H1 (cell line): ENCODE data around the gene OR5H6. TPM values are rescaled to one million over a fixed set of nuclear protein-coding genes. Genes with fewer than 3 reads are reported as not detected.

ENCODE experiments used
- CTBP2 ChIP-seq: IDR thresholded peaks from 2 replicates; pipeline ENCODE4 v1.7.0; 2011; ENCODE audit warnings: borderline replicate concordance, mild to moderate bottlenecking, moderate library complexity, mixed read lengths, low read length; ENCODE audit not compliant: insufficient read depth, insufficient read length
- GTF2F1 ChIP-seq: IDR thresholded peaks from 2 replicates; pipeline ENCODE4 v1.6.1; 2012; ENCODE audit warnings: low read depth, low read length, improper control_type of control experiment, borderline replicate concordance
- polyA plus RNA-seq, 7 experiments: library from polyadenylated mRNA; depleted of rRNA in 3 of 7; stranded (reverse) in 5 of 7; unstranded in 2 of 7; fragments of >200 nt in 5 of 7; fragments of 200-250 nt in 2 of 7; gene quantifications; 1 replicate in 5 of 7; 2 replicates in 1 of 7; 4 replicates in 1 of 7; pipeline versions ENCODE4 v1.2.1 to v1.2.3, GENCODE V29; 2011 to 2013; ENCODE audit warnings: missing spikeins in 2 of 7, mixed read lengths in 2 of 7
- total RNA-seq: library from RNA; stranded (reverse); fragmentation: NEBNext Ultra II Directional; extraction: Animal tissue kit (Norgen Biotek cat#: 25700); gene quantifications from 2 replicates; pipeline ENCODE4 v1.2.1, GENCODE V29; 2021

OR5H6 gene
- total and polyA plus RNA-seq, 2 of the 8 experiments (the other 6 are each of a cell fraction or from before 2014, with no cell fraction given) = 0.06 TPM; not detected in 1

DNA sequence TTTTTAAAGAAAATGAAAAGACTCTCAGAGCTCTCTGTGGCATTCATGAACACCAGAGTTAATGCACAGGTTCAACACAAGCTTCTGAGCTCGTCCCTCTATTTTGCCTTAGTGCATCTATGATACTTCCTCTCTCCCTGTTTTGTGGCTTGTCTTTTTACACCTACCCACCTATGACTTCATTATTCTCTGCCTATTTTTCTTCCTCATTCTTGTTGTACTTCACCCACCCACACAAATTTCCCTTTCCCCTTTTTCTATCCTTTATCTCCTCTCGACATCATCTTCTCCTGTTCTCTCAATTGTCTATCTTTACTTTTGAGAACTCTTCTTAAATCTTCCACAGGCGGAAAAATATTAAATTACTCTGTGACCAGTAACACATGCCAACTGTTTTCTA lies 49.0 kb upstream of the OR5H6 start (continued):
- no peak for TF ChIP-seq CTBP2
- no peak for TF ChIP-seq GTF2F1
